Neural progenitor cell (in vitro differentiated cells): Measurements from ENCODE around the gene MEIS2. TPM values are rescaled to one million over a fixed set of nuclear protein-coding genes. Genes with fewer than 3 reads are reported as not detected.

Experiments
- DNase-seq: peaks from one replicate; pipeline ENCODE4 v3.0.0-alpha.2; 2016; ENCODE audit warnings: low spot score
- H2AFZ ChIP-seq: fragments of 200-600 bp; sonication (generic); replicated peaks from 2 replicates; pipeline ENCODE4 v1.6.1; 2016; ENCODE audit warnings: antibody characterized with exemption
- H3F3A ChIP-seq: fragments of 200-600 bp; sonication (generic); 2 replicates; pipeline ENCODE4 v1.6.1; 2016; ENCODE audit warnings: antibody characterized with exemption, low read depth
- H3K27ac ChIP-seq: fragments of 200-600 bp; sonication (generic); 2 replicates; pipeline ENCODE4 v1.5.1; 2016; ENCODE audit warnings: mild to moderate bottlenecking
- H3K27me3 ChIP-seq: fragments of 200-600 bp; sonication (generic); 2 replicates; pipeline ENCODE4 v1.6.1; 2016; ENCODE audit warnings: mild to moderate bottlenecking, moderate library complexity
- H3K36me3 ChIP-seq: fragments of 200-600 bp; sonication (generic); 2 replicates; pipeline ENCODE4 v1.5.1; 2016
- H3K4me1 ChIP-seq: fragments of 200-600 bp; sonication (generic); 2 replicates; pipeline ENCODE4 v1.6.1; 2016; ENCODE audit warnings: mixed run types
- H3K4me2 ChIP-seq: fragments of 200-600 bp; sonication (generic); 2 replicates; pipeline ENCODE4 v1.6.1; 2016
- H3K4me3 ChIP-seq: fragments of 200-600 bp; sonication (generic); 2 replicates; pipeline ENCODE4 v1.5.1; 2016
- H3K79me2 ChIP-seq: fragments of 200-600 bp; sonication (generic); 2 replicates; pipeline ENCODE4 v1.6.1; 2016; ENCODE audit warnings: low read depth
- H3K9ac ChIP-seq: fragments of 200-600 bp; sonication (generic); 2 replicates; pipeline ENCODE4 v1.6.1; 2016
- H3K9me3 ChIP-seq: fragments of 200-600 bp; sonication (generic); 2 replicates; pipeline ENCODE4 v1.5.1; 2016; ENCODE audit warnings: low read depth
- H4K20me1 ChIP-seq: fragments of 200-600 bp; sonication (generic); 2 replicates; pipeline ENCODE4 v1.6.1; 2016; ENCODE audit warnings: low read depth
- H3K27ac Mint-ChIP-seq: 3 replicates; pipeline ENCODE4 v1.8.0; 2021; ENCODE audit warnings: mixed read lengths
- H3K27me3 Mint-ChIP-seq: 2 replicates; pipeline ENCODE4 v1.8.0; 2022; ENCODE audit warnings: low read depth, mild to moderate bottlenecking, inconsistent platforms, moderate library complexity, mixed read lengths; ENCODE audit not compliant: insufficient read depth
- H3K36me3 Mint-ChIP-seq: 3 replicates; pipeline ENCODE4 v1.8.0; 2021; ENCODE audit warnings: mixed read lengths
- H3K4me1 Mint-ChIP-seq: 3 replicates; pipeline ENCODE4 v1.8.0; 2021; ENCODE audit warnings: mixed read lengths
- H3K4me3 Mint-ChIP-seq: 3 replicates; pipeline ENCODE4 v1.8.0; 2021; ENCODE audit warnings: mild to moderate bottlenecking, moderate library complexity, mixed read lengths
- H3K9me3 Mint-ChIP-seq: 3 replicates; pipeline ENCODE4 v1.8.0; 2020; ENCODE audit warnings: mixed read lengths
- CTCF ChIP-seq: fragments of 200-600 bp; sonication (generic); IDR thresholded peaks from 2 replicates; pipeline ENCODE4 v1.5.1; 2017; ENCODE audit warnings: antibody characterized with exemption, mild to moderate bottlenecking
- EZH2 ChIP-seq: fragments of 200-600 bp; sonication (generic); IDR thresholded peaks from 2 replicates; pipeline ENCODE4 v1.6.1; 2017; ENCODE audit warnings: antibody characterized with exemption, mild to moderate bottlenecking, moderate library complexity
- EZH2phosphoT487 ChIP-seq: fragments of 200-600 bp; sonication (generic); IDR thresholded peaks from 2 replicates; pipeline ENCODE4 v1.6.1; 2017; ENCODE audit warnings: antibody characterized with exemption
- total RNA-seq: library from RNA; depleted of rRNA; stranded (reverse); fragments of >200 nt; gene quantifications from 2 replicates; pipeline ENCODE4 v1.2.3, GENCODE V29; 2015; ENCODE audit warnings: low replicate concordance

MEIS2 gene
- total RNA-seq, 1 donor from 2014 or later: 18.3 TPM

- no peak for DNase-seq
- Histone ChIP-seq H3K9me3 (no peaks in the 10 kb centered on the region), H3K27me3 (no peaks in the 10 kb centered on the region), H2AFZ (peak overlapping the region; percentile 70), H3K4me2 (no peak overlapping the region), H3K79me2 (no peaks in the 10 kb centered on the region), H3K4me3 (no peak overlapping the region), H3K36me3 (no peaks in the 10 kb centered on the region), H3K4me1 (no peaks in the 10 kb centered on the region), H3K9ac (no peak overlapping the region), H3F3A (no peaks in the 10 kb centered on the region), H3K27ac (no peak overlapping the region), H4K20me1 (no peaks in the 10 kb centered on the region)
- Mint-ChIP-seq H3K27ac (no peak overlapping the region), H3K27me3 (no peaks in the 10 kb centered on the region), H3K36me3 (no peaks in the 10 kb centered on the region), H3K9me3 (no peaks in the 10 kb centered on the region), H3K4me3 (no peak overlapping the region), H3K4me1 (no peaks in the 10 kb centered on the region)
- TF ChIP-seq EZH2 (no peak), CTCF (no peak), EZH2phosphoT487 (no peak)
Measured at GRCh38 chr15:36863570-36863969, 236.8 kb downstream of the MEIS2 start.

- no peaks in the 10 kb centered on the region for H3K79me2 ChIP-seq
- no peaks in the 10 kb centered on the region for H3K27me3 Mint-ChIP-seq
- H3K36me3 Mint-ChIP-seq: no peaks in the 10 kb centered on the region
- H3K4me3 ChIP-seq: no peak overlapping the region
- H3K9me3 ChIP-seq: no peaks in the 10 kb centered on the region
- no peak overlapping the region for H3K4me2 ChIP-seq
- H3K27ac Mint-ChIP-seq: no peak overlapping the region
- H3K27me3 ChIP-seq: no peaks in the 10 kb centered on the region
- H3K9ac ChIP-seq: no peak overlapping the region
- H3K36me3 ChIP-seq: no peaks in the 10 kb centered on the region
- TF ChIP-seq CTCF (no peak), EZH2 (no peak), EZH2phosphoT487 (no peak)
- H2AFZ ChIP-seq: no peak overlapping the region
- no peaks in the 10 kb centered on the region for H3K4me1 ChIP-seq
- no peaks in the 10 kb centered on the region for H3K4me1 Mint-ChIP-seq
- no peaks in the 10 kb centered on the region for H4K20me1 ChIP-seq
- no peaks in the 10 kb centered on the region for H3F3A ChIP-seq
- H3K4me3 Mint-ChIP-seq: no peak overlapping the region
- no peak overlapping the region for H3K27ac ChIP-seq
- no peaks in the 10 kb centered on the region for H3K9me3 Mint-ChIP-seq
- no peak for DNase-seq
Measured at GRCh38 chr15:36860792-36861191, 239.6 kb downstream of the MEIS2 start.

- no peaks in the 10 kb centered on the region for H4K20me1 ChIP-seq
- no peak overlapping the region for H3K4me2 ChIP-seq
- no peaks in the 10 kb centered on the region for H3K9me3 ChIP-seq
- H3K36me3 ChIP-seq: no peaks in the 10 kb centered on the region
- no peak for TF ChIP-seq EZH2phosphoT487
- TF ChIP-seq CTCF: no peak
- no peak for TF ChIP-seq EZH2
- no peak overlapping the region for H3K27ac Mint-ChIP-seq
- H3K9me3 Mint-ChIP-seq: no peaks in the 10 kb centered on the region
- H3K4me3 Mint-ChIP-seq: no peak overlapping the region
- H3K9ac ChIP-seq: no peak overlapping the region
- H3K4me3 ChIP-seq: no peak overlapping the region
- no peaks in the 10 kb centered on the region for H3K27me3 Mint-ChIP-seq
- DNase-seq: no peak
- no peaks in the 10 kb centered on the region for H3K4me1 Mint-ChIP-seq
- no peaks in the 10 kb centered on the region for H3K27me3 ChIP-seq
- no peaks in the 10 kb centered on the region for H3F3A ChIP-seq
- H3K27ac ChIP-seq: no peak overlapping the region
- H3K79me2 ChIP-seq: no peaks in the 10 kb centered on the region
- H3K4me1 ChIP-seq: no peaks in the 10 kb centered on the region
- H3K36me3 Mint-ChIP-seq: no peaks in the 10 kb centered on the region
- H2AFZ ChIP-seq: no peak overlapping the region
Measured at GRCh38 chr15:36858423-36858822, 241.9 kb downstream of the MEIS2 start.
